ENCODE results near the gene CST3. TPM values are rescaled to one million over a fixed set of nuclear protein-coding genes. Genes with fewer than 3 reads are reported as not detected.

The CST3 gene
- polyA plus RNA-seq, 1 donor from 2014 or later = 54.6 TPM

- no peak overlapping the region for H3K4me2 ChIP-seq (ENCODE audit: low read length)
- no peak overlapping the region for H3K27ac ChIP-seq (ENCODE audit: low read length)
- H3K9me3 ChIP-seq (ENCODE audit: low read length) = no peaks in the 10 kb centered on the region
- no peaks in the 10 kb centered on the region for H3K79me2 ChIP-seq (replicated peaks; ENCODE audit: insufficient read depth, low read length)
- H3K9me2 ChIP-seq (ENCODE audit: insufficient read depth, low read length) = no peaks in the 10 kb centered on the region
- H3F3A ChIP-seq (ENCODE audit: insufficient read depth, low read length, poor library complexity, severe bottlenecking) = no peaks in the 10 kb centered on the region
- TF ChIP-seq REST (IDR thresholded peaks at IDR 0.05; ENCODE audit: borderline replicate concordance) (no peak), EP300 (conservative IDR thresholded peaks at IDR 0.05; ENCODE audit: poor library complexity, severe bottlenecking) (no peak), POLR2AphosphoS5 (IDR thresholded peaks at IDR 0.05) (no peak), TAF1 (IDR thresholded peaks at IDR 0.05; ENCODE audit: low read depth) (no peak), EZH2 (IDR thresholded peaks at IDR 0.05; ENCODE audit: borderline replicate concordance, insufficient read depth, low read length, poor library complexity, severe bottlenecking) (no peak), RAD21 (conservative IDR thresholded peaks at IDR 0.05) (no peak), CTCF (IDR thresholded peaks at IDR 0.05; ENCODE audit: poor library complexity, severe bottlenecking) (no peak), MXI1 (conservative IDR thresholded peaks at IDR 0.05; ENCODE audit: poor library complexity, severe bottlenecking) (no peak), SMC3 (conservative IDR thresholded peaks at IDR 0.05; ENCODE audit: poor library complexity) (no peak)
- H3K9ac ChIP-seq (ENCODE audit: low read length) = no peak overlapping the region
- H4K20me1 ChIP-seq (ENCODE audit: insufficient read depth) = no peaks in the 10 kb centered on the region
- H3K27me3 ChIP-seq (ENCODE audit: insufficient read depth, low read depth, low read length) = no peaks in the 10 kb centered on the region
- H2AFZ ChIP-seq (ENCODE audit: low read depth, low read length) = no peak overlapping the region
- no peaks in the 10 kb centered on the region for H3K36me3 ChIP-seq (ENCODE audit: insufficient read depth, low read length)
- H3K4me3 ChIP-seq (ENCODE audit: low read length) = no peak overlapping the region
Measured at GRCh38 chr20:23683281-23683680, 45.5 kb upstream of the CST3 start.

GRCh38 chr20:23680146-23680545 lies 42.4 kb upstream of the CST3 start:
- Histone ChIP-seq H3K27me3 (ENCODE audit: insufficient read depth, low read depth, low read length) (no peaks in the 10 kb centered on the region), H3K9me3 (ENCODE audit: low read length) (no peaks in the 10 kb centered on the region), H3K4me2 (ENCODE audit: low read length) (no peak overlapping the region), H3K79me2 (replicated peaks; ENCODE audit: insufficient read depth, low read length) (no peaks in the 10 kb centered on the region), H3F3A (ENCODE audit: insufficient read depth, low read length, poor library complexity, severe bottlenecking) (no peaks in the 10 kb centered on the region), H3K27ac (ENCODE audit: low read length) (no peak overlapping the region), H3K4me3 (ENCODE audit: low read length) (no peak overlapping the region), H4K20me1 (ENCODE audit: insufficient read depth) (no peaks in the 10 kb centered on the region), H3K36me3 (ENCODE audit: insufficient read depth, low read length) (no peaks in the 10 kb centered on the region), H3K9ac (ENCODE audit: low read length) (no peak overlapping the region), H3K9me2 (ENCODE audit: insufficient read depth, low read length) (no peaks in the 10 kb centered on the region), H2AFZ (ENCODE audit: low read depth, low read length) (no peak overlapping the region)
- TF ChIP-seq CTCF (IDR thresholded peaks at IDR 0.05; ENCODE audit: poor library complexity, severe bottlenecking) = no peak
- TF ChIP-seq RAD21 (conservative IDR thresholded peaks at IDR 0.05) = no peak
- no peak for TF ChIP-seq MXI1 (conservative IDR thresholded peaks at IDR 0.05; ENCODE audit: poor library complexity, severe bottlenecking)
- TF ChIP-seq TAF1 (IDR thresholded peaks at IDR 0.05; ENCODE audit: low read depth) = no peak
- TF ChIP-seq EZH2 (IDR thresholded peaks at IDR 0.05; ENCODE audit: borderline replicate concordance, insufficient read depth, low read length, poor library complexity, severe bottlenecking) = no peak
- no peak for TF ChIP-seq SMC3 (conservative IDR thresholded peaks at IDR 0.05; ENCODE audit: poor library complexity)
- TF ChIP-seq EP300 (conservative IDR thresholded peaks at IDR 0.05; ENCODE audit: poor library complexity, severe bottlenecking) = no peak
- TF ChIP-seq REST (IDR thresholded peaks at IDR 0.05; ENCODE audit: borderline replicate concordance) = no peak
- TF ChIP-seq POLR2AphosphoS5 (IDR thresholded peaks at IDR 0.05) = no peak
